Thyroid gland (tissue), 4 donors: ENCODE data around the gene SGF29. TPM values are rescaled to one million over a fixed set of nuclear protein-coding genes. Genes with fewer than 3 reads are reported as not detected.
"Not testable (repeated sequence)": the region's sequence is repeated elsewhere in the genome, so short reads cannot be mapped to it uniquely, and the experiment has no call there.

Source experiments
- DNase-seq, 2 donors: peaks; one replicate each; pipeline ENCODE4 v3.0.0-alpha.2; 2019
- H3K27ac ChIP-seq, 3 donors: fragments of 200-600 bp; sonication (generic); 1 replicate in 2 of 3; 2 replicates in 1 of 3; pipeline ENCODE4 v1.5.1; 2016 to 2019; ENCODE audit warnings: mild to moderate bottlenecking in 1 of 3, moderate library complexity in 1 of 3
- H3K27me3 ChIP-seq: fragments of 200-600 bp; sonication (generic); one replicate; pipeline ENCODE4 v1.5.1; 2019
- H3K36me3 ChIP-seq, 2 donors: fragments of 200-600 bp; sonication (generic); one replicate each; pipeline ENCODE4 v1.5.1; 2016 to 2019
- H3K4me1 ChIP-seq, 2 donors: fragments of 200-600 bp; sonication (generic); one replicate each; pipeline ENCODE4 v1.5.1; 2017 to 2019
- H3K4me3 ChIP-seq, 3 donors: fragments of 200-600 bp; sonication (generic); replicated peaks in 1 of 3; 1 replicate in 2 of 3; 2 replicates in 1 of 3; pipeline ENCODE4 v1.5.1; 2016; ENCODE audit warnings: mild to moderate bottlenecking in 1 of 3
- H3K9me3 ChIP-seq: fragments of 200-600 bp; sonication (generic); one replicate; pipeline ENCODE4 v1.5.1; 2017
- WGBS, 2 donors: methylation state at CpG; one replicate each; pipeline ENCODE4 v1.1.5; 2017; 5-methylcytosine and 5-hydroxymethylcytosine counted together
- intact Hi-C: fragments of 100-400 bp; cut with DNase I; formaldehyde crosslinking; loops from one replicate; pipeline ENCODE4 v1.15.1; 2023
- total RNA-seq, 4 donors: library from RNA; depleted of rRNA; stranded (reverse); fragments of >200 nt; gene quantifications; one replicate each; pipeline ENCODE4 v1.2.3, GENCODE V29; 2016

Gene SGF29
- total RNA-seq, 4 donors from 2014 or later: 31.8 to 41.9 (median 36.9) TPM

DNA sequence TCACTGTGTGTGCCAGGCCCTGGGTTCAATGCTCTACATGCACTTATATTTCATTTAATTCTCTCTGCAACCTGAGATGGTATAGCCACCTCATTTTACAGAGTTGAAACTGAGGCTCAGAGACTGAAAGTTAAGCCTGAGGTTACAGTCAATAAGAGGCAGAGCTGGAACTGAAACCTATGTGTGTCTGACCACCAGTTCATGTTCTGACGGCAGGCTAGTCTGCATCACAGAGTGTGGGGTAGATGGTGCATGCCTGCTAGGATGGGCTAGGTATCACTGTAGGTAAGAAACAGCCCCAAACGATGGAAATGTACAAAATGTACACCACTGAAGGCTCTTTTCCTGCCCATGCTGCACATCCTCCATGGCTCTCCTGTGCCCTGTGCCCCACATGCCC lies 86.2 kb downstream of the SGF29 start:
- H3K27me3 ChIP-seq, H3K27ac ChIP-seq, H3K4me1 ChIP-seq, intact Hi-C loops, H3K36me3 ChIP-seq, H3K4me3 ChIP-seq, H3K9me3 ChIP-seq, DNase-seq: not testable (repeated sequence)
- WGBS, 2 donors: 42 to 82% methylated on average over 2 of the region's 2 CpGs

Other genes starting within 250 kb of the SGF29 start
- gene NPIPB6, start 190.4 kb upstream of the SGF29 start, total RNA-seq: 10 to 100 TPM in 1 of 4 donors, 1 to 10 TPM in 2, not detected in 1; 2.5 to 10.5 (median 6.3) TPM
- 100 to 1,000 TPM in 2 of 4 donors, 10 to 100 TPM in 2; 64.5 to 220 (median 105) TPM for gene EIF3CL, start 150.1 kb upstream of the SGF29 start, total RNA-seq
- not detected for gene NPIPB7, start 81.6 kb upstream of the SGF29 start, total RNA-seq
- gene CLN3, start 61.8 kb upstream of the SGF29 start, total RNA-seq: 10 to 100 TPM; 32.5 to 80.9 (median 50.3) TPM
- 1 to 10 TPM in 2 of 4 donors, under 1 TPM in 2; 0.42 to 1.1 (median 0.78) TPM for gene APOBR, start 59.3 kb upstream of the SGF29 start, total RNA-seq
- gene IL27, start 47.1 kb upstream of the SGF29 start, total RNA-seq: under 1 TPM in 1 of 4 donors, not detected in 3; 0.45 TPM
- 1,000 to 10,000 TPM in 1 of 4 donors, 100 to 1,000 TPM in 2, 10 to 100 TPM in 1; 53.3 to 1,103 (median 535) TPM for gene NUPR1, start 14.9 kb upstream of the SGF29 start, total RNA-seq
- 10 to 100 TPM in 3 of 4 donors, 1 to 10 TPM in 1; 3.6 to 35.9 (median 20.9) TPM for gene SULT1A2, start 43.1 kb downstream of the SGF29 start, total RNA-seq
- gene SULT1A1, start 56.1 kb downstream of the SGF29 start, total RNA-seq: 100 to 1,000 TPM in 2 of 4 donors, 10 to 100 TPM in 2; 84.9 to 162 (median 118) TPM
- under 1 TPM in 2 of 4 donors, not detected in 2; 0.27 to 0.63 TPM for gene NPIPB8, start 84.1 kb downstream of the SGF29 start, total RNA-seq
- 100 to 1,000 TPM; 213 to 326 (median 285) TPM for gene EIF3C, start 157.5 kb downstream of the SGF29 start, total RNA-seq
- 1 to 10 TPM; 1.2 to 8.2 (median 2.0) TPM for gene NPIPB9, start 197.9 kb downstream of the SGF29 start, total RNA-seq